ENCODE data around the gene BRIX1. TPM values are rescaled to one million over a fixed set of nuclear protein-coding genes. Genes with fewer than 3 reads are reported as not detected.
A peak's percentile ranks its signal among the peaks of the same experiment; 100 is the strongest.

Gene BRIX1
- total and polyA plus RNA-seq, 2 of the 13 experiments (the other 11 are each of a cell fraction or from before 2014, with no cell fraction given): 23.6 to 78.4 TPM

DNA sequence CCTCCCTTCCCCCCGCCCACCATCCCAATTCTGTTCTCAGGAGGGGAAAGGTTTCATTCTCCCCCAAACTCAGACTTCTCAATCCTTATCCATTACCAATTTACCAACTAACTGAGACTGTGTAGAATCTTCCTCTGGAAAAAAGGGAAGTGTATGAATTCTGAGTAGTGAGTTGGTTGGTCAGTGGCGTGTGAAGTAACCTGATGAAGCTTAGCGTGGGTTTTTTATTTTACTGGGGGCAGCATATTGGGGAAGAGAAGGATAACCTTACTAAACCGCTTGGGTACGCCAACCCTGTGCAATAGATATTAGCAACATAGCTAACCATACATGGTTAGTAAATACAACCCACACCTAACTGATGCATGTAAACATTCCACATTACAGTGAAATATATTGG lies 12.8 kb downstream of the BRIX1 start:
- H3K4me1 ChIP-seq (ENCODE audit: insufficient read depth, low read length): peaks cover 19% of the 10 kb centered on the region
- intact Hi-C loops (cut with micrococcal nuclease; ENCODE audit: unreplicated experiment): loop anchor here (2.0 to 5.0 kb wide), 2 partner anchors 13 to 1224 kb away; partner anchors contain the start of genes BRIX1, LMBRD2, RAD1 and SKP2
- no peak for TF ChIP-seq SP140L (CRISPR knock-in tag; IDR thresholded peaks at IDR 0.05; ENCODE audit: borderline replicate concordance)
- no peak for TF ChIP-seq XBP1 (CRISPR knock-in tag; IDR thresholded peaks at IDR 0.05)
- TF ChIP-seq SAFB2 (CRISPR knock-in tag; IDR thresholded peaks at IDR 0.05; ENCODE audit: borderline replicate concordance, low read depth): no peak
- TF ChIP-seq ZNF629 (CRISPR knock-in tag; conservative IDR thresholded peaks at IDR 0.05): no peak
- TF ChIP-seq POLR2G (IDR thresholded peaks at IDR 0.05; ENCODE audit: low read depth, low read length): 0 out of 2 replicates have a peak, but pooled peaks have one; percentile 5
- TF ChIP-seq, protein P1, sequence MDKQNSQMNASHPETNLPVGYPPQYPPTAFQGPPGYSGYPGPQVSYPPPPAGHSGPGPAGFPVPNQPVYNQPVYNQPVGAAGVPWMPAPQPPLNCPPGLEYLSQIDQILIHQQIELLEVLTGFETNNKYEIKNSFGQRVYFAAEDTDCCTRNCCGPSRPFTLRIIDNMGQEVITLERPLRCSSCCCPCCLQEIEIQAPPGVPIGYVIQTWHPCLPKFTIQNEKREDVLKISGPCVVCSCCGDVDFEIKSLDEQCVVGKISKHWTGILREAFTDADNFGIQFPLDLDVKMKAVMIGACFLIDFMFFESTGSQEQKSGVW (CRISPR knock-in tag; IDR thresholded peaks at IDR 0.05; ENCODE audit: borderline replicate concordance): no peak
- H3K9ac ChIP-seq (ENCODE audit: insufficient read depth, low read depth, low read length): no peak overlapping the region
- DNase-seq (ENCODE audit: low spot score) (no peak), FAIRE-seq (no peak), ATAC-seq (no peak)
- H3K79me2 ChIP-seq (ENCODE audit: insufficient read depth, low read length): peaks cover 29% of the 10 kb centered on the region
- BruUV-seq (replicated peaks): no TSS peak
- no peaks in the 10 kb centered on the region for H3K9me3 ChIP-seq (ENCODE audit: low read length)
- no peak overlapping the region for H3K4me3 ChIP-seq (replicated peaks in 1 of 3; ENCODE audit: insufficient read depth in 1 of 3, low read depth in 2 of 3, low read length in 3 of 3)
- H4K20me1 ChIP-seq (ENCODE audit: insufficient read depth, low read length): no peaks in the 10 kb centered on the region
- ChIA-PET POLR2A (interaction anchor here (3.4 kb wide), 1 partner anchor 11 kb away, joined by 92 read pairs; the partner anchor contains the start of genes BRIX1 and RAD1), CTCF (ENCODE audit: low intra/inter-chr PET ratio, low total read pairs) (no interaction called here)
- peaks cover 7 to 33% of the 10 kb centered on the region in 2 experiments for H3K36me3 ChIP-seq (replicated peaks in 1 of 2; ENCODE audit: control insufficient read depth in 1 of 2, insufficient read depth in 2 of 2, low read length in 2 of 2)
- H2AFZ ChIP-seq (ENCODE audit: low read length): no peak overlapping the region
- H3K4me2 ChIP-seq (ENCODE audit: low read depth, low read length): 0 out of 2 replicates have a peak overlapping the region, but pooled peaks have one; percentile 67
- no peak overlapping the region for H3K27ac ChIP-seq (ENCODE audit: extremely low read length, insufficient read depth, low read length)
- WGBS (ENCODE audit: low lambda C conversion rate): 96% methylated on average over 5 of the region's 5 CpGs
- in situ Hi-C loops (cut with HindIII; ENCODE audit: extremely low pct_ligation_motif_present, low pct_unique_long_range_greater_than_20kb): no loop called here
- H3K27me3 ChIP-seq (ENCODE audit: control insufficient read depth in 1 of 2, insufficient read depth in 2 of 2, low read length in 2 of 2): no peaks in the 10 kb centered on the region; a peak in 1 of 5 replicates

DNA sequence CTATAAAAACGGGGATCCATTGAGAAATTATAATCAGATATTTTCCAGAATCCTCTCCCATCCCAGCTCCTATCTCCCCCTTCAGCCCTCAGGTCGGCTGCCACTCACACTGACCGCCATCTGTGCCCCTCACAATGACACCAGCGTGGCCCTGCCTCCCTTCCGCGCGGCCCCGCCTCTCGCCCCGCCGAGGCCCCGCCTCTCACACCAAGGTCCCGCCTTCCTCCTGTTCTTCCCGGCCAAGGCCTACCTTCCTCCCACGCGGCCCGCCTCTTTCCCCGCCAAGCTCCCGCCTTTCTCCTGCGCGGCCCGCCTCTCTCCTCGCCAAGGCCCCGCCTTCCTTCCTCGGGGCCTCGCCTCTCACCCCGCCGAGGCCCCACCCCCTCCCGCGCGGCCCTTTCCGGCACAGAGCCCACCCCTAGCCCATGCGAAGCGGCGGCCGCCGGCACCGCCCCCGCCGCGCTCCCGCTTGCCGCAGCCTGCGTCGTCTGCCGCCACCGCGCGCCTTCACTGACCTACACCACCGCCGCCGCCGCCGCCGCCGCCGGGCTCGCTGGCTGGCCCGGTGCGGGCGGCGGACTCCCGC lies 13.7 kb downstream of the BRIX1 start, which contains the start of gene DNAJC21:
Gene DNAJC21, plus strand, starts transcription at position 426 of the 586 bp plus-strand sequence. CDS start 261 bp downstream, outside the sequence.
- intact Hi-C loops (cut with micrococcal nuclease; ENCODE audit: unreplicated experiment) (loop anchor here (2.0 to 5.0 kb wide), 2 partner anchors 14 to 1223 kb away; partner anchors contain the start of genes BRIX1, LMBRD2, RAD1 and SKP2), in situ Hi-C loops (cut with HindIII; ENCODE audit: extremely low pct_ligation_motif_present, low pct_unique_long_range_greater_than_20kb) (no loop called here)
- Histone ChIP-seq H3K4me1 (ENCODE audit: insufficient read depth, low read length) (peaks cover 19% of the 10 kb centered on the region), H2AFZ (ENCODE audit: low read length) (peak within 1 kb of the TSS; percentile 54), H3K79me2 (ENCODE audit: insufficient read depth, low read length) (peaks cover 37% of the 10 kb centered on the region), H3K9me3 (ENCODE audit: low read length) (no peaks in the 10 kb centered on the region), H3K4me2 (ENCODE audit: low read depth, low read length) (peak within 1 kb of the TSS; percentile 77), H3K27ac (ENCODE audit: extremely low read length, insufficient read depth, low read length) (peak within 1 kb of the TSS; percentile 92), H3K4me3 (replicated peaks in 1 of 3; ENCODE audit: insufficient read depth in 1 of 3, low read depth in 2 of 3, low read length in 3 of 3) (peak within 1 kb of the TSS; percentile 91 to 99 (median 96)), H3K36me3 (replicated peaks in 1 of 2; ENCODE audit: control insufficient read depth in 1 of 2, insufficient read depth in 2 of 2, low read length in 2 of 2) (peaks cover 5 to 26% of the 10 kb centered on the region in 2 experiments), H4K20me1 (ENCODE audit: insufficient read depth, low read length) (no peaks in the 10 kb centered on the region), H3K27me3 (ENCODE audit: control insufficient read depth in 1 of 2, insufficient read depth in 2 of 2, low read length in 2 of 2) (no peaks in the 10 kb centered on the region; a peak in 1 of 5 replicates), H3K9ac (ENCODE audit: insufficient read depth, low read depth, low read length) (peak within 1 kb of the TSS; percentile 94)
- POLR2A ChIA-PET: interaction anchor here (1.0 to 3.4 kb wide), 7 partner anchors 11 to 443 kb away, joined by 3 to 92 read pairs (median 8); partner anchors contain the start of genes BRIX1, RAD1 and TTC23L
- peak; percentile 92 for DNase-seq (ENCODE audit: low spot score)
- CTCF ChIA-PET (ENCODE audit: low intra/inter-chr PET ratio, low total read pairs): no interaction called here
- WGBS (ENCODE audit: low lambda C conversion rate): 1% methylated on average over 40 of the region's 63 CpGs
- peak; percentile 93 for ATAC-seq
- peak; percentile 15 for FAIRE-seq
- BruUV-seq (replicated peaks): no TSS peak
- TF ChIP-seq CBX5 (CRISPR knock-in tag; IDR thresholded peaks at IDR 0.05; ENCODE audit: borderline replicate concordance) (0 out of 2 replicates have a peak, but pooled peaks have one; percentile 43), ELF3 (CRISPR knock-in tag; IDR thresholded peaks at IDR 0.05) (peak; percentile 52; the same call in 1 of the 2 replicates), MEIS1 (CRISPR knock-in tag; IDR thresholded peaks at IDR 0.05; ENCODE audit: borderline replicate concordance) (0 out of 2 replicates have a peak, but pooled peaks have one; percentile 52), NFYB (CRISPR knock-in tag; IDR thresholded peaks at IDR 0.05) (peak; percentile 36), POLR2A (IDR thresholded peaks at IDR 0.05; ENCODE audit: insufficient read depth in 1 of 2, low read depth in 2 of 2, low read length in 2 of 2) (peak; percentile 49 to 59; a peak in 3 of 4 replicates), ZNF792 (CRISPR knock-in tag; IDR thresholded peaks at IDR 0.05) (0 out of 2 replicates have a peak, but pooled peaks have one; percentile 27)
- TF ChIP-seq, protein P2, sequence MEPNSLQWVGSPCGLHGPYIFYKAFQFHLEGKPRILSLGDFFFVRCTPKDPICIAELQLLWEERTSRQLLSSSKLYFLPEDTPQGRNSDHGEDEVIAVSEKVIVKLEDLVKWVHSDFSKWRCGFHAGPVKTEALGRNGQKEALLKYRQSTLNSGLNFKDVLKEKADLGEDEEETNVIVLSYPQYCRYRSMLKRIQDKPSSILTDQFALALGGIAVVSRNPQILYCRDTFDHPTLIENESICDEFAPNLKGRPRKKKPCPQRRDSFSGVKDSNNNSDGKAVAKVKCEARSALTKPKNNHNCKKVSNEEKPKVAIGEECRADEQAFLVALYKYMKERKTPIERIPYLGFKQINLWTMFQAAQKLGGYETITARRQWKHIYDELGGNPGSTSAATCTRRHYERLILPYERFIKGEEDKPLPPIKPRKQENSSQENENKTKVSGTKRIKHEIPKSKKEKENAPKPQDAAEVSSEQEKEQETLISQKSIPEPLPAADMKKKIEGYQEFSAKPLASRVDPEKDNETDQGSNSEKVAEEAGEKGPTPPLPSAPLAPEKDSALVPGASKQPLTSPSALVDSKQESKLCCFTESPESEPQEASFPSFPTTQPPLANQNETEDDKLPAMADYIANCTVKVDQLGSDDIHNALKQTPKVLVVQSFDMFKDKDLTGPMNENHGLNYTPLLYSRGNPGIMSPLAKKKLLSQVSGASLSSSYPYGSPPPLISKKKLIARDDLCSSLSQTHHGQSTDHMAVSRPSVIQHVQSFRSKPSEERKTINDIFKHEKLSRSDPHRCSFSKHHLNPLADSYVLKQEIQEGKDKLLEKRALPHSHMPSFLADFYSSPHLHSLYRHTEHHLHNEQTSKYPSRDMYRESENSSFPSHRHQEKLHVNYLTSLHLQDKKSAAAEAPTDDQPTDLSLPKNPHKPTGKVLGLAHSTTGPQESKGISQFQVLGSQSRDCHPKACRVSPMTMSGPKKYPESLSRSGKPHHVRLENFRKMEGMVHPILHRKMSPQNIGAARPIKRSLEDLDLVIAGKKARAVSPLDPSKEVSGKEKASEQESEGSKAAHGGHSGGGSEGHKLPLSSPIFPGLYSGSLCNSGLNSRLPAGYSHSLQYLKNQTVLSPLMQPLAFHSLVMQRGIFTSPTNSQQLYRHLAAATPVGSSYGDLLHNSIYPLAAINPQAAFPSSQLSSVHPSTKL (CRISPR knock-in tag; IDR thresholded peaks at IDR 0.05): peak; percentile 18; the same call in 1 of the 2 replicates

Measured in HepG2 (cell line).